GM19468 (cell line): ENCODE data around the gene MDFI.

Source experiments
- ATAC-seq: cut with Tn5 transposase; IDR thresholded peaks from one replicate; pipeline ENCODE4 v1.9.1; 2021; ENCODE audit warnings: mild to moderate bottlenecking, moderate library complexity, moderate number of reproducible peaks; ENCODE audit not compliant: unreplicated experiment; ENCODE audit errors: extremely low read depth

MDFI gene

DNA sequence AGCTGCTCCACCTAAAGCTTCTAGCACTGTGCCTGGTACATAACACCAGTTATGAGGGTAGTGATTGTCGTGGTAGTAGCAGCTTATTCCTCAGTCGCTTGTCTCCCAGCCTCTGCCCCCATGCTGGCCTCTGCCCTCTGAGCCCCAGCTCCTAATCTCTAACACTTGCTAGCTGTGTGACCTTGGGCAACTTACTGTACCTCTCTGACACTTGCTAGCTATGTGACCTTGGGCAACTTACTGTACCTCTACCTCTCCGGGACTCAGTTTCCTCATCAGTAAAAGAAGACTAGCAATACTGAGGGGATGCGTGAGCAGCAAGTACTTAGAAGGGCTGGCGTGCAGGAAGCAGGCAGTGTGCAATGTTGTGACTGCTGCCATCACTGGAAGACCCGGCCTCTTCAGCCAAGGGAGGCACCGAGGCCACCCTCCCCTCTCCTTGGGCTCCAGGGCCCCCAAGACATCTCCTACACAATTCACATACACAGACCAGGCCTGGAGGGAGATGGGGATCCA, 9.9 kb downstream of the MDFI start:
- ATAC-seq = no peak

DNA sequence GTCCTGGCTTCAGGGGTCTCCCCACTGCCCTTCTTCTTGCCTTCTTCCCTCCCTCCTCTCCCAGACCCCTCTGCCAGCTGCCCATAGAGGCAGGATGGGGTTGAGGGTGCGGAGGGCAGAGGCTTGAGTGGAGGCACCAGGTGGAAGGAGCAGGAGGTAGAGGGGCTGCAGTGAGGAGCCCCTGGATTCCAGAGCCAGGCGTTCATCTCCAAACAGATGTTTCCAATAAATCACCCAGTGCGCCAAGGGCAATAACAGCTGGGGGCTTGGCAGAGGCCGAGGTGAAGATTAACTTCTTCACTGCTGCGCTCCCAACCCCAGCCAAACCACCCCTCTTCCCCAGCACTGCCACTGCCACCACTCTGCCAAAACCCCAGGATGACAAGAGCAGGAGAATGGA, 10.7 kb downstream of the MDFI start:
- no peak for ATAC-seq

DNA sequence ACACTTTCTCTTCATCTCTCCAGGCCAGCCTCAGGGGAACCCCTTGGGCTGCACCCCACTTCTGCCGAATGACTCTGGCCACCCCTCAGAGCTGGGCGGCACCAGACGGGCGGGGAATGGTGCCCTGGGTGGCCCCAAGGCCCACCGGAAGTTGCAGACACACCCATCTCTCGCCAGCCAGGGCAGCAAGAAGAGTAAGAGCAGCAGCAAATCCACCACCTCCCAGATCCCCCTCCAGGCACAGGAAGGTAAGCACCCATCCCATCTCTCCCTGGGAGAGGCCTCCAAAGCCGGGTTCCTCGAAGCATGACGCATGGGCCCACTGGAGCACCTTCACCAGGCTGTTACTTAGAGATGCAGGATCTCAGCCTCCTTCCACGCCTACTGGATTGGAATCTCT, 11.3 kb downstream of the MDFI start:
- no peak for ATAC-seq

DNA sequence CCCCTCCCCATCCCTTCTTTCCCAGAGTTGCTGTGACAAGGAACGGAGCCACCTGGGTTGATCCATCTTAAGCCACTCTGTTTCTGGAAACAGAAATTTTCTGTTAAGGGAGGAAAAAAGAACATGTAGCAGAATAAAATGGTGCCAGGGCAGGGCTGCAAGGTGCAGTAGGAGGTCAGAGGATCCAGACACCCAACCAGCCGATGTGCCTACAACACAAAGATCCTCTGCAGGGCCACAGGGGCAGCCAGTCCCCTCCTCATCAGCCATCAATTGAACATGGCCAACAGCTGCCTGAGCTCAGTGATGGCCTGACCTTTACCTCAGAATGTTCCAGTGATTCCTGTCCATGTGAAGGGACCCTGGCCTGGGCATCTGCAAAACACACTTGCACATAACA, 11.9 kb downstream of the MDFI start:
- no peak for ATAC-seq

DNA sequence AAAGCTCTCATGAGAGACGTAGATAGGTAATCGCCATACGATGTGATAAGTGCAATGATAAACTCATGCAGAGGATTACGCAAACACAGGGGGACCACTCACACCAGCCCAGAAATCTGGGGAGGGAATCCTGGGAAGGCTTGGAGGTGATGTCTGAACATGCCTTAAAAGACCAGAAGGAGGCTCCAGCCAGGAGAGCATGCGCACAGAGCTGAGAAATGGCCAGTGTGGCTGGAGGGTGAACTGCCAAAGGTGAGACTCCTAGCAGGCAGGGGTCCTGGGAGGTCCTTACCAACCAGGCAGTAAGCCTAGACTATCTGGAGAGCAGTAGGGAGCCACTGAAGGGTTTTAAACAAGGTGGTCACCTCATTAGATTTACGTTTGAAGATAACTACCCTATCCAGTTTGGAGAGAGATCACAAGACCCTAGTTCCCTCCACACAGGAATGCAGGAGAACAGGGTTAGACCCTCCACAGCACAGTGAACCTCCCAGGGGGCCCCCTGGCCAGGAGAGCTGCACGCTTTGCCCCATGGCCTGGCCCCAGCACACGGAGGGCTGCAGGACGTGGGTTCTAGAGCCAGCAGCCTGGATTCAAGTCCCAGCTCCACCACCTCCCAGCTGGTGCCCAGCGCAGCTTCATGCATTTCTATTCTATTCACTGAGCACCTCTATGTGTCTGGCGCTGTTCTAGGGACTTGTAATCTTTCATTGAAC, 13.1 kb downstream of the MDFI start:
- ATAC-seq = no peak

DNA sequence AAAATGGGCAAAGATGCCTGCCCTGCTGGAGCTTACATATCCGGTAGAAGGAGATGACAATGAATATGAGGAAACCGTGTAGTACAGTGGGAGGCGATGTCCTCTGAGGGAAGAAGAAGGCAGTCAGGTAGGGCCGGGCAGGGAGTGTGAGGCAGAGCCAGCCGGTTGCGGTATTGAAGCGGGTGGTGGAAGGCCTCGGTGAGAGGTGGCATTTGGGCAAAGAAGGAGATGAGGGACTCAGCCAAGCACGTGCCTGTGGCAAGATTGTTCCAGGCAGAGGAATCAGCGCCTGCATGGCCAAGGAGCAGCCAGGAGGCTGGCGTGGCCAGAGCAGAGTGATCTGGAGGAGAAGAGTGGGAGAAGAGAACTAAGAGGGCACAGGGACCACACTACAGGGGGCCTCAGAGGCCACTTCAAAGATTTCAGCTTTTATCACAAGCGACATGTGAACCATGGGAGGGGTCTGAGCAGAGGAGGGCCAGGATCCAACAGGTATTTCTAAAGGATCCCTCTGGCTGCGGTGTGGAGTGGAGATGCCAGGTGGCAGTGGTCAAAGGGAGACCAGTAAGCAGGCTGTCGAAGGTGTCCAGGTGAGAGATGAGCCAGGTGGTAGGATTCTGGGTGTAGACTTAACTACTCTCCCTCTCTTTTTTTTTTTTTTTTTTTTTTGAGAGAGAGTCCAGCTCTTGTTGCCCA, 13.8 kb downstream of the MDFI start:
- no peak for ATAC-seq

DNA sequence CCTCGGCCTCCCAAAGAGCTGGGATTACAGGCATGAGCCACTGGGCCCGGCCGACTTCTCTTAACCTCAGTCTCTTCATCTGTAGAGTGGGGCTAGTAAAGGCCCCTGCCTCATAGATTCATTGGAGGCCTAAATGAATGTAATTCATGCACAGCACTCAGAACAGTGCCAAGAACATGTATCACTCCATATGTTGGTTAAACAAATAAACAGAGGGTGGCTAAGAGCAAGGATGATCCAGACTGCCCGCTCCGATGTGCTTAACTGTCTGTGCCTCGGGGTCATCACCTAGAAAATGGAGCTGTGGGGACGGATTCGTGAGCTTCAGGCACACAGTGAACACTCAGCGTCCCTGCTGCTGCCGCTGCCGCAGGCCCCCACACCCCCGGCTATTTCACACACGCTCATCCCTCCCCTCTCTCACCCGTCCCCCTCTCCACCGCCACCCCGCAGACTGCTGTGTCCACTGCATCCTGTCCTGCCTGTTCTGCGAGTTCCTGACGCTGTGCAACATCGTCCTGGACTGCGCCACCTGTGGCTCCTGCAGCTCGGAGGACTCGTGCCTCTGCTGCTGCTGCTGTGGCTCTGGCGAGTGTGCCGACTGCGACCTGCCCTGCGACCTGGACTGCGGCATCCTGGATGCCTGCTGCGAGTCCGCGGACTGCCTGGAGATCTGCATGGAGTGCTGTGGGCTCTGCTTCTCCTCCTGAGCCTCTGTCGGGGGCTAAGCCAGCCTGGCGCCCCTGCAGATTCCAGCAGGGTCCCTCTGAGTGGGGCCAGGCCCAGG, 14.8 kb downstream of the MDFI start:
- ATAC-seq = no peak

DNA sequence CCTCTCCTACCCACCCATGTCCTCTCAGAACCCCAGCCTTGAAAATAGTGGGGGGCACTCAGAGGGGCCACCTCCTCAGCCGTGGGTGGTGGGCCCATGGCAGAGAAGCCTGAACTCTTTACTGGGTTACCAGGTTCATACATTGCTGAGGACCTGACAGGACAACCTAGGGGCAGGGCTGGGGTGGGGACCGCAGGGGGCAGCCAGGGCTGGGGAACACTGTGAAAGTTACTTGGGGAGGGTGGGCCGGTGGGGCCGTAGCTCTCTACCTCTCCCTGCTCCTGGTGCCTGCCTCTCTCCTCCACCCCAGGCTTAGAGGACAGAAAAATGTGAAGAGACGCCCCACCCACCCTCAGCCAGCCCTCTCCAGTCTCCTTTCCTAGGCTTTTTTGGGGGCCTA, 15.4 kb downstream of the MDFI start:
- no peak for ATAC-seq

DNA sequence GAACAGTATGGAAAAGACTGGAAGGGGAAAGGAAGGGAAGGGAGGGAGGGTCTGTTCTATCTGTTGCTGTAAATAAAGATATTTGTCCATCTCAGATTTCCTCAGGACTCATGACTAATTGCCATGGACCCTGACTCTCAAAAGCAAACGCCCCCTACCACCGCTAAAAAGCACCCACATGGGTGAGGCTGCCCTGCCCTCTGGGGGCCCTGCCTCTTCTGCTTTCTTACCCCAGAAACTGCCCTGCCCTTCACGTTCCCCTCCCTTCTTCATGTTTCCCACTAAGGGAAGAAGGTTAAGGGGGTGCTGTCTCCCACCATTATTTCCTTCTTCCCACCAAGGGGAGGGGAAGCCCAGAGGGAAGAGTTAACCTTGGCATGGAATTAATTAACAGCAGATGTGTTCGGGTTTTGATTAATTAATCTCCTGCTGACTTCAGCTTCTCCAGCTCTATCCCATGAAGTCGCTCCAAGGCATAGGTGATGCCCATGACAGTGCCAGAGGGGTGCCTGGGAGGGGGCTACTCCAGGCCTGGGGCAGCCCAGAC, 16.0 kb downstream of the MDFI start:
- no peak for ATAC-seq

DNA sequence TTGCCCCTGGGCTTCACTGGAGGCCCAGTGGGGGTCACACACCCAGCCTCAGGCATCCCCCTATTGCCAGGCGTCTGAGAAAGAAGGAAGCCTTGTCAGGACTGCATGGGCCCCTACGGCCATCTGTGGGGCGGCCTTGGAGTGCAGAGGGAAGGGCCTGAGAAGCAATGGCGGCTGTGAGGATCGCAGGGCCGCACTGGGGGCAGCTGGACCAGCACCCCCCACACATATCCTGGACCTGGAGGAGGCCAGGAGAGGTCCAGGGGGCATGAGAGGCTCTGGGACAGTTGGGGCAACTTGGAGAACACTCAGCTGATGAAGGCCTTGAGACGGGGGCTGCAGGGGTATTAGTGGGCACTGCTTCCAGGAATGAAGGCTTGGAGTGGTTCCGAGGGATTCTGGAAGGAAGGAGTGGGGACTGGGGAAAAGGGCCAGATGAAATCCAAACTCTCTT, 16.5 kb downstream of the MDFI start:
- ATAC-seq = no peak

DNA sequence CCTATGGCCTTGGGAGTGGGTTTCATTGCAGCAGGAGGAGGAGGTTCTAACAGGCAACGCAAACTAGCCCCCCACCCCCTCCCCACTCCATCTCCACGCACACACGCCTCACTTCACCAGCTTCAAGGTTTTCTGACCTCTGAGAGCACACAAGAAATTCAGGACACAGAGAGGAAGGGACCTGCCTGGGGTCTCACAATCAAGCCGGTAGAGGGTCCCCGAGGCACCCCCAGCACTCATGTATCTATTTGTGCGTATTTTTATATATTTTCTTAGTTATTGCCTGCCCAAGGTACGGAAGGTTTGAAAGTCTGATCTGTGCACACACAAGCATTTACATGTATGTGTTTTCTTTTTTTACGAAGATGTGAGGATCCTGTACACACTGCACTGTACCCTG, 16.9 kb downstream of the MDFI start:
- ATAC-seq = no peak

DNA sequence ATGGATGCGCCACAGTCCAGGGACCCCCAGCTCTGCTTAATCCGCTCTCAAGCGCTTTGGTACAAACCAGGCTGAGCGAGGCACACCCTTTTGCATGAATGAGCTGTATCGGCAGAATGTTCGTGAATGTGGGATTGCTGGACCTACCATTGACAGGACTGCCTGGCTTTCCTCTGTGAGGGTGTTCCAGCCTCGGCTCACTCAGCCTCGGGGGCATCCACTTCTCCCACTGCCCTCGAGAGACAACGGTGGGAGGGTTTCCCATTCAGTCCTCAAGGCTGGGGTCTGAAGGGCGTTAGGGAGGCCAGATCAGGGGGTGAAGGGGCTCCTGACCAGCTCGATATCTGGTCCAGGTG, 17.4 kb downstream of the MDFI start:
- ATAC-seq = no peak

DNA sequence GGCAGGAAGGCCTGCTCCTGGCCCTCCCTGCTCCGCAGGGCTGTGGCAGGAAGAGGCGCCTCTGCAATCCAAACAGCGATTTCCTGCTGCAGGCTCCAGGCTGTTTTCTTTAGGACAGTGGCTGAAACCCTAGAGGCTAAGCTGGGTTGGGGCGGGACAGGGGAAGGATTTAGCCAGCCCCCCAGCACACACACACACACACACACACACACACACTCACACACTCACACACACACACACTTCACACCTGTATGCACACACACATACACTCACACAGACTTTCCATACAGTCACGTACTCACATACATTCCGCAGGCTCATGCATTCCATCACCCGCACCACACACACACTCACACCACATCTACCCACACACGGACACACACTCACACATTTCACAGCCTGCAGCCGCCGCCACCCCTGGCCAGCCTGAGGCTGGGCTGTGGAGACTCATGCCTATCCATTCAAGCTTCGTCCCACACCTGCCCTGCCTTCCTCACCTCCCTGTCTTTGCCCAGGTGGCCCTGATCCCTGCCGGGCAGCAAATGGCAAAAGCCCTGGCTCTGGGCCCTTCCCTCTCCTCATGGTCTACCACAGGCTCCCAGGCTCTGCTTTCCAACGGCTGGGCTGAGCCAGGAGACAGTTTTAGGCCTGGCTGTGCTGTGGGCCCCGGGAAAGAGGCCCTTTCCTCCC, 17.9 kb downstream of the MDFI start:
- ATAC-seq = no peak

DNA sequence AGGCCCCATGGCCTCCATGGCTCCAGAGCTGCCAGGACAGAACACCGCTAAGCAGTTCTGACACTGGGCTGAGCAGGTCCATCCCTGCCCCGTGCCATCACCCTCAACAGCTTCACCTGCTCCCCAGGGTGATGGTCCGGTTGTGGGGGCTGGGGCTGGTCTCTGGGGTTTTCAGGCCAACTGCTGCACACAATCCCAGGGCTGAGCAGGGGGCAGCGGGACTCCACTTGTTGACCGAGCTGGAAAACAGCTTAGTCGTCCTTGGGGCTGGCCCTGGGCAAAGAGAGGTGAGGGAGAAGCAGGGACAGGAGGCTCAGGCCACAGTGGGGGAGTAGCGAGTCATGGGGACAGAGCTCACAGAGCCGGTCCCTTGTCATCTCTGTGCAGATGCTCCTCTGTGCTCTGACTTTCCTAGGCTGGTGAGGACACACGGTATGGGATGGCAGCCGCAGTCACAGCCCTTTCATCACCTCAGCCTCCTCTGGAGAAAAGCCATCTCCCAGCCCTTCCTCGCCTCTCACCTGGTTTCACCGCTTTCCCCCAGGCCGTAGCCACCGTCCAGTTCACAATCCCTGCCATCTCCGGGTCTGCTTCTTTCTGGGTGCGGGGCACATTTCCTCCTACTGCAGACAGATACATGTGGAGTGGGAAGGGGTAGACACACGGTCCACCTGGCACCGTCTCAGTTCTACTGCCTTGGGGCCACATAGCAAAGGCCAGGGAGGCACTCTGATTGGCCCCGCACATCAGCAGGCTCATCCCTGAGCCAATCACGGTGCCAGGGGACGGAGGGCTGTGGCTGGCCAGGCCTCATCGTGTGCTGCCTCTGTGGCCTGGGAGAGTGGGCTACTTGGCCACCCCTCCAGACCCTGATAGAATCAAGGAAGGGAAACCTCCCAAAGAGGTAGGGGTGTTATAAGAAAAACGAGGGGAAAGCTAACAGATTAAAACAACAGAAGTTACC, 19.1 kb downstream of the MDFI start:
- no peak for ATAC-seq

DNA sequence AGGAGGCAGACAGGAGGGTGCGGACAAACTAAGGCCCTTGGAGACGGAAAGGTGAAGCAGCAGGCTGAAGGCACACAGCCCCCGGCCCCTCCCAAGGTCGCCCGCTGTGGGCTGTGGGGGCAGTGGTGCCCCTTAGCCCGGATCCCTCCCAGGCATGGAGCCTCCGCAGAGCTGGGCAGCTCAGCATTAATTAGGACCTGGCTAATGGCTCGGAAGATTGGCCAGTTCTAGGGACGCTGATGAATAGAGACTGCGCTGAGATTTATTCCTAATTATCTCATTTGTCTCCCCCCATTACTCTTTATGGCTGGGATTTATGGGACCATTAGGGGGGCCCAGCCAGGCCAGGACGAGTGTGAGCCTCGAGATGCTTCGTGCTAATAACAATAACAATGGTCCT, 20.4 kb downstream of the MDFI start:
- no peak for ATAC-seq

DNA sequence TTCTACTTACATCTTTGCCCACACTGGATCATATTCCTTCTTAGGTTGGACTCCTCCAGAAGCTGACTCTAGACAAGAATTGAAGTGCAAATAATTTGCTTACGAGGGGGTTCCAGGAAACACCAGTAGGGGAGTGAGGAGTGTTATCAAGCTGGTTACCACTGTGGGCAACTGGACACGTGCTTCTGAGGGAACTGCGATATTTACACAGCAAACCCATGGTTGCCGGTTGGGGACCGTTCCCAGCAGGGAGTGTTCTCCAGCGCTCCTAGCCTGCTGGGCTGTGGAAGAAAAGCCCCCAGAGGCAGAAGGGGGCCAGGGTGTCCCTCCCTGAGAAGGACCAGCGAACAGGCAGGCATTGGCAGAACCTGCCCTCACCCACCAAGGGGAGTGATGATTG, 21.7 kb downstream of the MDFI start:
- ATAC-seq = no peak

DNA sequence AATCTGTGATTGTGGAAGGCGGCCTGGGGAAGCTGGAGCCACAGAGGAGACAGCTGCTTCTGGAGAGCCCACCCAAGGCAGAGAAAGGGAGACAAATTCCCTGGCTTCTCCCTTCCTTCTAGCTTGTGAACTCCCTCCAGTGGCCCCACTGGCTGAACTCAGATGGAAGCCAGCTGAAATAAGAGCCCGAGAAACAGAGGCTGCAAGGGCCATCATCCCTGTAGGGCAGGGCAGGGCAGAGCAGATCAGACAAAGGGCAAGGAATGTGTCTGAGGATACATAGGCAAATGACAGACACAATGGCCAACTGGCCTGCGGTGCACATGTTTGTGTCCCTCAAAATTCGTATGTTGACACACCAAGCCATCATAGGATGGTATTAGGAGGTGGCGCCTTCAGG, 25.3 kb downstream of the MDFI start:
- ATAC-seq = no peak

DNA sequence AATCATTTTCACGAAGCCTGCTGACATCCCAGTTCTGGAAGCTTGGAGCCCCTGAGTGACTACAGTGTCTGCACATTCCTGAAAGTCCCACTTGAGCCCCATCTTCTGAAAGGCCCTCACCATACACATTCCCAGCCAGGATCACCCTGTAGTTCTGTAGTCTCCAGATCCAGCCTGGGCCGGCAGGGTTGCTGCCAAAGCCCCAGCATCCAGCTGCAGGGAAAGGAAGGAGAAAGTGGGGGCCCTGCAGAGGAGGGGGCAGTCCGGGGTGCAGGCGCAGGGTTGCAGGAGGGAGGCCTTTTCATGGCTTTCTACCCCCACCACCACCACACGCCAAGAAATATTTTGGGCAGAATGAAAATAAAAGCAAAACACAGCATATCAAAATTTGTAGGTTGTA, 26.0 kb downstream of the MDFI start:
- no peak for ATAC-seq

DNA sequence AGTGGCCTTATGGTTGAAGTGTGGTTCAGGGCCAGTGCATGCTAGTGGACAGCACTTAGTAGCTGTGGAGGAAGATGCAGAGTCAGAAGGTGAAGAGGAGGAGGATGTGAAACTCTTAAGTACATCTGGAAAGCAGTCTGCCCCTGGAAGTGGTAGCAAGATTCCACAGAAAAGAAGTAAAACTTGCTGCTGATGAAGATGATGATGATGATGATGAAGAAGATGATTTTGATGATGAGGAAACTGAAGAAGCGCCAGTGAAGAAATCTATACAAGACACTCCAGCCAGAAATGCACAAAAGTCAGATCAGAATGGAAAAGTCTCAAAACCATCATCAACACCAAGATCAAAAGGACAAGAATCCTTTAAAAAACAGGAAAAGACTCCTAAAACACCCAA, 28.9 kb downstream of the MDFI start:
- ATAC-seq = no peak
